Omental fat pad (tissue), 4 donors: ENCODE data around the gene BIN2. TPM values are rescaled to one million over a fixed set of nuclear protein-coding genes. Genes with fewer than 3 reads are reported as not detected.
A peak's percentile ranks its signal among the peaks of the same experiment; 100 is the strongest.

Experiments
- ATAC-seq: fragments of 150-250 bp; one replicate; pipeline ENCODE4 v1.9.1; 2016; ENCODE audit warnings: mild to moderate bottlenecking, moderate library complexity; ENCODE audit not compliant: low FRiP score
- DNase-seq: peaks from one replicate; pipeline ENCODE4 v3.0.0-alpha.2; 2019; ENCODE audit warnings: low spot score
- total RNA-seq, 4 donors: library from RNA; depleted of rRNA; stranded (reverse); fragments of >200 nt; gene quantifications; one replicate each; pipeline ENCODE4 v1.1.0, GENCODE V29; 2016
- TF ChIP-seq, protein P1 (sequence below), 3 donors: fragments of 450-650 bp; IDR thresholded peaks; one replicate each; pipeline ENCODE4 v1.5.1; 2016 to 2017; ENCODE audit warnings: antibody characterized with exemption in 3 of 3, mild to moderate bottlenecking in 3 of 3, moderate library complexity in 2 of 3

Gene BIN2
- total RNA-seq, 4 donors from 2014 or later = 4.8 to 26.5 (median 13.0) TPM

DNA sequence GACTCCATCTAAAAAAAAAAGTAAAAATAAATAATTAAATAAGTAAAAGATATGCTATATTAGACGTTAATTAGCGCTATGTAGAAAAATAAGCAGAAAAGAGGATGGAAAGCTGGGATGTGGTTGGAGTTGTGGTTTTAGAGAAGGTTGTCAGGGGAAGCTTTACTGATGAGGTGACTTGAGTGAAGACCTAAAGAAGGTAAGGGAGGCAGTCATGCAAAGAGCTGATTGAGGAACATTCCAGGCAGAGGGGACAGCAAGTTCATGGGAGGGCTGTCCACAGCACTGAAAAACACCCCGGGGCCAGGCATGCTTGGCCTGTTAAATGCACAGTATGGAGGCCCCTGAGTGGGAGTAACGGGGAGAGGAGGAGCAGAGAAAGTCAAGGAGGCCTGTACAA lies 69.4 kb downstream of the BIN2 start:
- DNase-seq (no peak), ATAC-seq (no peak)
- TF ChIP-seq, protein P1, sequence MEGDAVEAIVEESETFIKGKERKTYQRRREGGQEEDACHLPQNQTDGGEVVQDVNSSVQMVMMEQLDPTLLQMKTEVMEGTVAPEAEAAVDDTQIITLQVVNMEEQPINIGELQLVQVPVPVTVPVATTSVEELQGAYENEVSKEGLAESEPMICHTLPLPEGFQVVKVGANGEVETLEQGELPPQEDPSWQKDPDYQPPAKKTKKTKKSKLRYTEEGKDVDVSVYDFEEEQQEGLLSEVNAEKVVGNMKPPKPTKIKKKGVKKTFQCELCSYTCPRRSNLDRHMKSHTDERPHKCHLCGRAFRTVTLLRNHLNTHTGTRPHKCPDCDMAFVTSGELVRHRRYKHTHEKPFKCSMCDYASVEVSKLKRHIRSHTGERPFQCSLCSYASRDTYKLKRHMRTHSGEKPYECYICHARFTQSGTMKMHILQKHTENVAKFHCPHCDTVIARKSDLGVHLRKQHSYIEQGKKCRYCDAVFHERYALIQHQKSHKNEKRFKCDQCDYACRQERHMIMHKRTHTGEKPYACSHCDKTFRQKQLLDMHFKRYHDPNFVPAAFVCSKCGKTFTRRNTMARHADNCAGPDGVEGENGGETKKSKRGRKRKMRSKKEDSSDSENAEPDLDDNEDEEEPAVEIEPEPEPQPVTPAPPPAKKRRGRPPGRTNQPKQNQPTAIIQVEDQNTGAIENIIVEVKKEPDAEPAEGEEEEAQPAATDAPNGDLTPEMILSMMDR (IDR thresholded peaks at IDR 0.05) = no peak

DNA sequence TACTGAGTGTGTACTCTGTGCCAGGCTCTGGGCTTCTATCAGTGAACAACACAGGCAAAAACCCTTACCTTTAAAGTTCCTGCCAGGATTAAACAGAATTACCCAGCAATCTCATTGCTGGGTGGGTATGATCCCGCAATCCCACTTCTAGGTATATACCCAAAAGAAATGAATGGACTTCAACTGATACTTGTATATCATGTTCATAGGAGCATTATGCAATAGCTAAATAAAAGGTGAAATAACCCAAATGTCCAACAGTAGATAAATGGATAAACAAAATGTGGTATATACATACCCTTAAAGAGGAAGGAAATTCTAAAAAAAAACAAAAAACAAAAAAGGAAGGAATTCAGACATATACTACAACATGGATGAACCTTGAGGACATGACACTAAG lies 70.7 kb downstream of the BIN2 start:
- no peak for ATAC-seq
- no peak for DNase-seq
- TF ChIP-seq, protein P1 (IDR thresholded peaks at IDR 0.05) = no peak

DNA sequence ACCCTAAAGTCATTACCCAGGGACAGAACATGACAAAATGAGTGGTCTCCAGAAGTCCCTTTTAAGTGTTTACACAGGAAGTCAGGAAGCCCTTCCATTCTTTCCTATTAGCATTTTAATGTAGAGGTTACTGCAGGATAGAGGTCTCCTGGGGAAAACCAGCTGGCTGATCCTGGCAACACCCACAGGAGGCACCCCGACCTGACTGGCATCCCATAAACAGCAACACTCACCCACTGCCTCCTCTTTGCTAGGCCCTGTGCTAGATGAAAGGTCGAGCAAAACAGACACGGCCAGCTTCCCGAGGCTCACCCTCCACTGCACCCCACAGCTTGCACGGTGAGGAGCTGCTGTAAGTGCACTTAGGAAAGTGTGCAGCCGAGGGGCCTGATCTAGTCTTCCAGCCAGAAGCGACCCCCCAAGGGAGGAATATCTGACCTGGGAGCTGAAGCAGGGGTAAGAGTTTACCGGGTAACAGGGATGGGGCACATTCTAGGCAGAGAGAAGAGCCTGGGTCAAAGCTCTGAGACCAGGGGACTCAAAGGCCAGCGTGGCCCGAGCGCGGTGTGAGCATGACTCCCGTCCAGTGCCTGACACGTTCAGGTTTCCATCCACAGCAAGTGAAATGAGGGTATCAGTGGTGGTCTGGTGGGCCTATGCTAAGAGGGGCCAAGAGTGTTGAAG lies 76.3 kb downstream of the BIN2 start:
- TF ChIP-seq, protein P1 (IDR thresholded peaks at IDR 0.05) = no peak
- no peak for DNase-seq
- peak; percentile 58 for ATAC-seq

DNA sequence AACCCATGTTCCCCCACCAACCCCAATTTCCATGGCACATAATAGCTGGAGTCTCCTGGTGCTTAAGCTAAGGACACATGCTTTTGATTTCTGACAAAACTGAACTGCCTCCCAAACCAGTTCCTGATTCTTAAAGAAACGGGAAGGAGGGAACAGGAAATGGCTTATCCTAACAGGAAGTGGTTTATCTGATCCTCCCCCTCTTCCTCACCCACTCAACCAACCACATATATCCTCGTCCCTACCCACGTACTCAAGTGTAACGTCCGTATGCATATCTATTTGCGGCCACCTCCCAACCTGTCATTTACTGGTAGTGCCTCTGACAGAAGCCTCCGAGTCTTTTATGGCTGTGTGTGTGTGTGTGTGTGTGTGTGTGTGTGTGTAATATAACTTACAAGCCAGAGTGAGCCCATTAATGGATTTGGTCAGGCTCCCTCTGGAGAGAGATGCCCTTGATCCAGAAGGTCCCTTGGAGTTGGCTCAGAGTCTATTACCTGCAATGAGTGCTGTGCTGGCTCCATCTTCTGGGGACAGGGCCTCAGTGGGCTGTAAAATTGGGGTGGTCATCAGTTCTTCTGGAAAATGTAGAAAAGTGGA lies 77.6 kb downstream of the BIN2 start:
- TF ChIP-seq, protein P1 (IDR thresholded peaks at IDR 0.05) = no peak
- no peak for DNase-seq
- ATAC-seq = peak; percentile 19

DNA sequence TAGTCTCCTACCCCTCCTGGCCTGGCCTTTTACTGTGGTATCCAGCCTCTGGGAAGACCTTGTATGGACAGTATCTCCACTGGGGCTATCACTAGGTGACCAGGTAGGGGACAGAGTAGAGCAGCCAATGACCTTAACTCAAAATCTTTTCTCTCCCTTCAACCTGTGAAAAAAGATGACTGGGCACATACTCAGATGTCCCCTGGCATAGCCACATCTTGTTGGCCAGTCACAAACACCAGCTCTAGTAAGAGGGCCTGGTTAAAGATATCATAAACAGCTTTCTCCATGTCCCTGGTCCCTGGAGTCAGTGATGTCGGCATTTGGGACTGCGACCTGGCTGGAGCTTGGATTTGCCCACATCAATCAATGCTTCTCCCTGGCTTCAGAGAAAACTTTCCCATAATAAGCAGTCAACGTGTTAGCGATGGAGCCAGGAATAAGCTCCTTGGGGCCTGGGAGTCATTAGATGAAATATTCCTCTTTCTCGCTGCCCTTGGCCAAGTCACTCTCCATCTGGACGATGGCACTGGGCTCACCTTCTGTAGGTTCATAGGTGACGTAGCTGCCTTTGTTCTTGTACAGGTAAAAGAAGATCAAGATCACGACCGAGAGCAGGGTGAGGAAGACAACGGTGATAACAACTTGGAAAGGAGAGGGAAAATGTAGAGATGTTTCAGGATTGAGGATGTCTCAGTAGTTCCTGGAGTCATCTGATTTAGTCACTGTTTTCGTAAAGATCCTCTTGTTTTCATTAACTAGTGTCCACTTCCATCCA lies 78.3 kb downstream of the BIN2 start:
- DNase-seq (no peak), ATAC-seq (no peak)
- TF ChIP-seq, protein P1 (IDR thresholded peaks at IDR 0.05) = no peak

DNA sequence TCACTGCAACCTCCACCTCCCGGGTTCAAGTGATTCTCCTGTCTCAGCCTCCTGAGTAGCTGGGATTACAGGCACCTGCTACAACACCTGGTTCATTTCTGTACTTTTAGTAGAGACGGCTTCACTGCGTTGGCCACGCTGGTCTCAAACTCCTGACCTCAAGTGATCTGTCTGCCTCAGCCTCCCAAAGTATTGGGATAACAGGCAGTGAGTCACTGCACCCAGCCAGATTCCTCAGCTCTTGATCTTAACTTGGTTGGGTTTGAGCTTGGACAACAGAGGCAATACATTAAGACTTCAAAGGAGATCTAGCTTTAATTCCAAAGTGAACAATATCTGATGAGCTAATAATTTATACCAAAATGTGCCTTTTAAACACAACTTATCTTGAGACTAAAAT lies 79.7 kb downstream of the BIN2 start:
- no peak for DNase-seq
- no peak for ATAC-seq
- TF ChIP-seq, protein P1 (IDR thresholded peaks at IDR 0.05) = no peak
